T-helper 17 cell (primary cell): Measurements from ENCODE around the gene RPL10. TPM values are rescaled to one million over a fixed set of nuclear protein-coding genes. Genes with fewer than 3 reads are reported as not detected.

Experiments used
- ATAC-seq: fragments of 150-1000 bp; cut with Tn5 transposase; 2 replicates; pipeline ENCODE4 v1.10.0; 2021; ENCODE audit warnings: mild to moderate bottlenecking, moderate library complexity
- DNase-seq, 3 donors: peaks; one replicate each; pipeline versions ENCODE4 v3.0.0 to v3.0.0-alpha.2; 2020 to 2021
- H3K9me3 ChIP-seq: one replicate; pipeline ENCODE4 v1.7.0; 2013; ENCODE audit warnings: low read length, mild to moderate bottlenecking; ENCODE audit not compliant: control insufficient read depth, poor library complexity, severe bottlenecking
- H3K27ac Mint-ChIP-seq: one replicate; pipeline ENCODE4 v1.8.0; 2022; ENCODE audit warnings: mild to moderate bottlenecking, moderate library complexity, mixed read lengths
- H3K27me3 Mint-ChIP-seq: one replicate; pipeline ENCODE4 v1.8.0; 2022; ENCODE audit warnings: mixed read lengths
- H3K36me3 Mint-ChIP-seq: one replicate; pipeline ENCODE4 v1.8.0; 2022; ENCODE audit warnings: low read depth, mixed read lengths
- H3K4me1 Mint-ChIP-seq: one replicate; pipeline ENCODE4 v1.8.0; 2022; ENCODE audit warnings: mild to moderate bottlenecking, mixed read lengths
- H3K4me3 Mint-ChIP-seq: one replicate; pipeline ENCODE4 v1.8.0; 2022; ENCODE audit warnings: mild to moderate bottlenecking, moderate library complexity, mixed read lengths
- total RNA-seq, 4 donors: library from RNA in 2 of 4; stranded (reverse) in 2 of 4; gene quantifications; one replicate each; pipeline ENCODE4 v1.2.3 and lab custom pipeline; 2022 to 2026

RPL10 gene
- total RNA-seq, 2 donors from 2014 or later: 4,596 to 4,820 TPM

GRCh38 chrX:154403858-154404257, 5.7 kb downstream of the RPL10 start:
- no peak overlapping the region for H3K4me3 Mint-ChIP-seq
- ATAC-seq (no peak), DNase-seq (no peak)
- H3K9me3 ChIP-seq: no peaks in the 10 kb centered on the region
- peaks cover 3% of the 10 kb centered on the region for H3K36me3 Mint-ChIP-seq
- peaks cover 9% of the 10 kb centered on the region for H3K4me1 Mint-ChIP-seq
- no peaks in the 10 kb centered on the region for H3K27me3 Mint-ChIP-seq
- H3K27ac Mint-ChIP-seq: no peak overlapping the region

- H3K36me3 Mint-ChIP-seq: peaks cover under 1% of the 10 kb centered on the region
- no peak for ATAC-seq
- H3K27me3 Mint-ChIP-seq: no peaks in the 10 kb centered on the region
- DNase-seq: no peak
- H3K27ac Mint-ChIP-seq: no peak overlapping the region
- H3K9me3 ChIP-seq: no peaks in the 10 kb centered on the region
- peaks cover 6% of the 10 kb centered on the region for H3K4me1 Mint-ChIP-seq
- H3K4me3 Mint-ChIP-seq: no peak overlapping the region
Observed at GRCh38 chrX:154404625-154405192, 6.5 kb downstream of the RPL10 start.

GRCh38 chrX:154408659-154409221, 10.6 kb downstream of the RPL10 start:
- H3K27ac Mint-ChIP-seq: no peak overlapping the region
- DNase-seq (no peak), ATAC-seq (no peak)
- H3K9me3 ChIP-seq: no peaks in the 10 kb centered on the region
- H3K36me3 Mint-ChIP-seq: no peaks in the 10 kb centered on the region
- peak overlapping the region; percentile 39 for H3K4me3 Mint-ChIP-seq
- H3K27me3 Mint-ChIP-seq: no peaks in the 10 kb centered on the region
- peaks cover 7% of the 10 kb centered on the region for H3K4me1 Mint-ChIP-seq

- ATAC-seq: no peak
- no peak within 1 kb of the TSS for H3K27ac Mint-ChIP-seq
Observed at GRCh38 chrX:154409222-154409871, 11.2 kb downstream of the RPL10 start, which contains the start of gene DNASE1L1. Gene DNASE1L1, minus strand, starts transcription at chrX:154409254. Its CDS starts 3,686 bp downstream, at chrX:154405568.

GRCh38 chrX:154411981-154412340, 13.8 kb downstream of the RPL10 start:
- Mint-ChIP-seq H3K27ac (peak overlapping the region; percentile 79), H3K27me3 (no peaks in the 10 kb centered on the region), H3K36me3 (no peaks in the 10 kb centered on the region), H3K4me1 (peaks cover 7% of the 10 kb centered on the region), H3K4me3 (peak overlapping the region; percentile 82)
- ATAC-seq (peak; percentile 63), DNase-seq (peak in 2 of 3 donors; percentile 20 to 21)
- H3K9me3 ChIP-seq: no peaks in the 10 kb centered on the region

More at GRCh38 chrX:154409222-154409871, 11.2 kb downstream of the RPL10 start, which contains the start of gene DNASE1L1:
- peaks cover 7% of the 10 kb centered on the region for H3K4me1 Mint-ChIP-seq
- peak within 1 kb of the TSS; percentile 60 for H3K4me3 Mint-ChIP-seq
- H3K36me3 Mint-ChIP-seq: no peaks in the 10 kb centered on the region
- no peaks in the 10 kb centered on the region for H3K27me3 Mint-ChIP-seq
- no peaks in the 10 kb centered on the region for H3K9me3 ChIP-seq
- peak in 1 of 3 donors; percentile 10 for DNase-seq

GRCh38 chrX:154412468-154412867, 14.3 kb downstream of the RPL10 start:
- H3K9me3 ChIP-seq: no peaks in the 10 kb centered on the region
- H3K36me3 Mint-ChIP-seq: no peaks in the 10 kb centered on the region
- peak overlapping the region; percentile 79 for H3K27ac Mint-ChIP-seq
- ATAC-seq (peak; percentile 66), DNase-seq (peak in 1 of 3 donors; percentile 15)
- H3K27me3 Mint-ChIP-seq: no peaks in the 10 kb centered on the region
- peaks cover 7% of the 10 kb centered on the region for H3K4me1 Mint-ChIP-seq
- peak overlapping the region; percentile 82 for H3K4me3 Mint-ChIP-seq

DNA sequence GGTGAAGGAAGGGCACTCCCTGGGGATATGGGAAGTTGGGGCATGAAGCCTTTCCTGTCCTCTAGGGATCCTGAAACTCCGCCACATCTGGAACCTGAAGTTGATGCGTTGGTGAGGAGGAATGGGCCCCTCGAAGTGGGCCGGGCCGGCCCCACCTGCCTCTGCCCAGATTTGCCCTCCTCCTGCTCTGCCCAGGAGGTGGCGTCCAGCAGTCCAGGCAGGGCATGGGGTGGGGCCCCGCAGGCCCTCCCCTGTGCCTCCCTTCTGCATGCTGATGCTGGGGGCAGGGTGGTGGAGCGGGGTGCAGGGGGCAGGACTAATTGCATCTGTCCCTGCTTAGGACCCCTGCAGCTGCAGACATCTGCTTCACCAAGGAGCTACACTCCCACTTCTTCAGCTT, 15.0 kb downstream of the RPL10 start:
- DNase-seq (no peak), ATAC-seq (no peak)
- peak overlapping the region; percentile 79 for H3K27ac Mint-ChIP-seq
- no peaks in the 10 kb centered on the region for H3K36me3 Mint-ChIP-seq
- H3K4me3 Mint-ChIP-seq: peak overlapping the region; percentile 82
- no peaks in the 10 kb centered on the region for H3K27me3 Mint-ChIP-seq
- peaks cover 7% of the 10 kb centered on the region for H3K4me1 Mint-ChIP-seq
- no peaks in the 10 kb centered on the region for H3K9me3 ChIP-seq

GRCh38 chrX:154417157-154417556, 19.0 kb downstream of the RPL10 start:
- H3K36me3 Mint-ChIP-seq: no peaks in the 10 kb centered on the region
- ATAC-seq (no peak), DNase-seq (no peak)
- H3K9me3 ChIP-seq: no peaks in the 10 kb centered on the region
- peaks cover 4% of the 10 kb centered on the region for H3K4me1 Mint-ChIP-seq
- H3K27ac Mint-ChIP-seq: peak overlapping the region; percentile 68
- H3K27me3 Mint-ChIP-seq: no peaks in the 10 kb centered on the region
- no peak overlapping the region for H3K4me3 Mint-ChIP-seq

GRCh38 chrX:154419189-154419588, 21.0 kb downstream of the RPL10 start:
- H3K9me3 ChIP-seq: no peaks in the 10 kb centered on the region
- Mint-ChIP-seq H3K4me1 (peaks cover 2% of the 10 kb centered on the region), H3K4me3 (no peak overlapping the region), H3K27me3 (no peaks in the 10 kb centered on the region), H3K27ac (no peak overlapping the region), H3K36me3 (no peaks in the 10 kb centered on the region)
- ATAC-seq (no peak), DNase-seq (no peak)

DNA sequence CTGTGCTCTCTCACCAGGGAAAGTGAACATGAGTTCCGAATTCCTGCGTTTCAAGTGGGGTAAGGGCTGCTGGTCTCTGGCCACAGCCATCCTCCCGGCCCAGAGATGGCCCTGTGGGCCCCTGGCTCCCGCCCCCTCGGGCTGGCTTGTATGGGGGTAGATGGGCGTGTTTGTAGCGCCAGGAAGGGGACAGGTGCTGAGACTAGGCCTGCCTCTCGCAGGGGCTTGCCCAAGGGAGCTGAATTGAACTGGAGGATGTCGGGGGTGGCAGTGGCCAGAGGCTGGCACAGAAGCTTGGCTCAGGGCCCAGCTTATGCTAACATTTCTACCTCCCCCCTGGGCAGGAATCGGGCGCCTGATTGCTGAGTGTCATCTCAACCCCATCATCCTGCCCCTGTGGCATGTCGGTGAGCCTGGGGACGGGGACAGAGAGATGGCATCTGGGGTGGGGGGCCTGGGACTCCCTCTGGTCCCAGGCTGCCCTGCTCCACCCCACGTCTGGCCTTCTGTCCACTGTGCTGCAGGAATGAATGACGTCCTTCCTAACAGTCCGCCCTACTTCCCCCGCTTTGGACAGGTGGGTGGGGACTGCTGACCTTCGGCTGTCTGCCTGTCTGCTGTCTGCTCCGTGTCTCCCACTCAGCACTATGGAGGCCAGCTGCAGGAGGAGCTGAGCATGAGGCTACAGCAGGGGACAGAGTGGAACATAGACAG, 21.7 kb downstream of the RPL10 start:
- no peak overlapping the region for H3K27ac Mint-ChIP-seq
- no peaks in the 10 kb centered on the region for H3K36me3 Mint-ChIP-seq
- ATAC-seq (no peak), DNase-seq (no peak)
- H3K4me3 Mint-ChIP-seq: no peak overlapping the region
- peaks cover 2% of the 10 kb centered on the region for H3K4me1 Mint-ChIP-seq
- H3K27me3 Mint-ChIP-seq: no peaks in the 10 kb centered on the region
- H3K9me3 ChIP-seq: no peaks in the 10 kb centered on the region

DNA sequence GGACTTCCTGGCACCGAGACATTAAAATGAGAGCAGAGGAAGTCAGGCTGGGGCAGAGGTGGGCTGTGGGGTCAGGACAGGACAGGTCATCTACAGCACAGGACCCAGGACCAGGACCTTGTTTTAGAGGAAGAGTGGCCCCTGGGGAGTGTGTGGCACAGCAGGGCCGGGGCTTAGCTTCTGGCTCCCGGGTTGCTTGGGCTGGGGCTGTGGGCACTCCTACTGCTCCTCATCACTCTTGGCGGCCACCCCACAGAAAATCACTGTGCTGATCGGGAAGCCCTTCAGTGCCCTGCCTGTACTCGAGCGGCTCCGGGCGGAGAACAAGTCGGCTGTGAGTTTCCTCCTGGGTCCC, 22.2 kb downstream of the RPL10 start:
- ATAC-seq: no peak
- DNase-seq: no peak
- H3K27me3 Mint-ChIP-seq: no peaks in the 10 kb centered on the region
- no peak overlapping the region for H3K27ac Mint-ChIP-seq
- peaks cover 2% of the 10 kb centered on the region for H3K4me1 Mint-ChIP-seq
- no peaks in the 10 kb centered on the region for H3K9me3 ChIP-seq
- H3K4me3 Mint-ChIP-seq: no peak overlapping the region
- H3K36me3 Mint-ChIP-seq: no peaks in the 10 kb centered on the region

GRCh38 chrX:154426916-154427770, 29.0 kb downstream of the RPL10 start:
- DNase-seq (no peak), ATAC-seq (no peak)
- no peaks in the 10 kb centered on the region for H3K9me3 ChIP-seq
- peak overlapping the region; percentile 51 for H3K27ac Mint-ChIP-seq
- no peak overlapping the region for H3K4me3 Mint-ChIP-seq
- H3K4me1 Mint-ChIP-seq: peaks cover 20% of the 10 kb centered on the region
- H3K36me3 Mint-ChIP-seq: no peaks in the 10 kb centered on the region
- H3K27me3 Mint-ChIP-seq: no peaks in the 10 kb centered on the region
